ENCODE data around the gene SFR1. TPM values are rescaled to one million over a fixed set of nuclear protein-coding genes. Genes with fewer than 3 reads are reported as not detected.

SFR1 gene
- total RNA-seq, 1 donor from 2014 or later: 12.3 TPM

- Mint-ChIP-seq H3K36me3 (ENCODE audit: low read depth) (peaks cover 7% of the 10 kb centered on the region), H3K4me1 (peaks cover 24% of the 10 kb centered on the region), H3K4me3 (no peak overlapping the region), H3K9me3 (no peaks in the 10 kb centered on the region), H3K27ac (no peak overlapping the region), H3K27me3 (no peaks in the 10 kb centered on the region)
- ChIA-PET CTCF (no interaction called here), POLR2A (no interaction called here)
- intact Hi-C loops (cut with micrococcal nuclease): no loop called here
- no peak for TF ChIP-seq CTCF (IDR thresholded peaks at IDR 0.05)
- ATAC-seq (ENCODE audit: low read depth) (no peak), DNase-seq (no peak)
Measured at GRCh38 chr10:104117839-104118323, 4.1 kb upstream of the SFR1 start.

GRCh38 chr10:104119996-104120395 is 2.0 kb upstream of the SFR1 start:
- ChIA-PET POLR2A (interaction anchor here (1.0 to 3.3 kb wide), 7 partner anchors 11 to 535 kb away, joined by 3 to 28 read pairs (median 5); partner anchors contain the start of genes GSTO2, ITPRIP and SLK), CTCF (no interaction called here)
- Mint-ChIP-seq H3K36me3 (ENCODE audit: low read depth) (peaks cover 10% of the 10 kb centered on the region), H3K27me3 (no peaks in the 10 kb centered on the region), H3K4me1 (peaks cover 25% of the 10 kb centered on the region), H3K9me3 (no peaks in the 10 kb centered on the region), H3K27ac (peak overlapping the region; percentile 99), H3K4me3 (no peak overlapping the region)
- DNase-seq (no peak), ATAC-seq (ENCODE audit: low read depth) (no peak)
- intact Hi-C loops (cut with micrococcal nuclease): loop anchor here (2.0 to 5.0 kb wide), 3 partner anchors 93 to 928 kb away; partner anchors contain the start of gene NT5C2
- no peak for TF ChIP-seq CTCF (IDR thresholded peaks at IDR 0.05)

- H3K4me1 Mint-ChIP-seq: peaks cover 25% of the 10 kb centered on the region
- peaks cover 15% of the 10 kb centered on the region for H3K36me3 Mint-ChIP-seq (ENCODE audit: low read depth)
- POLR2A ChIA-PET: interaction anchor here (0.6 to 3.3 kb wide), 21 partner anchors 8 to 536 kb away, joined by 3 to 28 read pairs (median 9); partner anchors contain the start of genes GSTO1, GSTO2, ITPRIP and SLK
Measured at GRCh38 chr10:104120512-104120902, 1.5 kb upstream of the SFR1 start.

GRCh38 chr10:104120903-104121484 is 977 bp upstream of the SFR1 start:
- intact Hi-C loops (cut with micrococcal nuclease): loop anchor here (1.0 to 5.0 kb wide), 8 partner anchors 94 to 929 kb away; partner anchors contain the start of genes CFAP43, NT5C2, SLK and STN1
- no peak for TF ChIP-seq CTCF (IDR thresholded peaks at IDR 0.05)
- ChIA-PET CTCF (interaction anchor here (0.9 to 2.4 kb wide), 10 partner anchors 30 to 233 kb away, joined by 3 to 11 read pairs (median 4); no protein-coding TSS in a partner anchor), POLR2A (interaction anchor here (0.6 to 3.3 kb wide), 29 partner anchors 8 to 724 kb away, joined by 3 to 28 read pairs (median 5); partner anchors contain the start of genes ATP5MK, GSTO1, GSTO2 and ITPRIP)
- H3K4me3 Mint-ChIP-seq: peak overlapping the region; percentile 92
- ATAC-seq (ENCODE audit: low read depth): peak; percentile 42
- no peaks in the 10 kb centered on the region for H3K9me3 Mint-ChIP-seq
- peaks cover 18% of the 10 kb centered on the region for H3K36me3 Mint-ChIP-seq (ENCODE audit: low read depth)
- peaks cover 25% of the 10 kb centered on the region for H3K4me1 Mint-ChIP-seq
- DNase-seq: peak; percentile 73
- H3K27ac Mint-ChIP-seq: peak overlapping the region; percentile 99
- H3K27me3 Mint-ChIP-seq: no peaks in the 10 kb centered on the region

More at GRCh38 chr10:104120512-104120902, 1.5 kb upstream of the SFR1 start:
- Mint-ChIP-seq H3K27me3 (no peaks in the 10 kb centered on the region), H3K27ac (peak overlapping the region; percentile 99), H3K4me3 (peak overlapping the region; percentile 92), H3K9me3 (no peaks in the 10 kb centered on the region)
- no peak for DNase-seq
- ATAC-seq (ENCODE audit: low read depth): no peak
- intact Hi-C loops (cut with micrococcal nuclease): loop anchor here (2.0 to 5.0 kb wide), 3 partner anchors 93 to 928 kb away; partner anchors contain the start of gene NT5C2
- no peak for TF ChIP-seq CTCF (IDR thresholded peaks at IDR 0.05)
- CTCF ChIA-PET: interaction anchor here (1.1 to 2.4 kb wide), 5 partner anchors 39 to 232 kb away, joined by 3 to 11 read pairs (median 3); no protein-coding TSS in a partner anchor
